ENCODE results near the gene WDR88. TPM values are rescaled to one million over a fixed set of nuclear protein-coding genes. Genes with fewer than 3 reads are reported as not detected.
A peak's percentile ranks its signal among the peaks of the same experiment; 100 is the strongest.

WDR88 gene
- total and polyA plus RNA-seq, 2 of the 13 experiments (the other 11 are each of a cell fraction or from before 2014, with no cell fraction given), result not detected

GRCh38 chr19:33216198-33216830 is 84.4 kb downstream of the WDR88 start (continued):
- TF ChIP-seq MEIS2 (CRISPR knock-in tag; IDR thresholded peaks at IDR 0.05) (no peak), FOSL2 (CRISPR knock-in tag; IDR thresholded peaks at IDR 0.05) (no peak), ZNF687 (CRISPR knock-in tag; IDR thresholded peaks at IDR 0.05) (peak; percentile 51)

- TF ChIP-seq NCOR1 (IDR thresholded peaks at IDR 0.05; ENCODE audit: borderline replicate concordance, low read length) (no peak), ZNF687 (CRISPR knock-in tag; IDR thresholded peaks at IDR 0.05) (peak; percentile 29)
- Histone ChIP-seq H3K9me3 (ENCODE audit: low read length) (no peaks in the 10 kb centered on the region), H3K4me3 (replicated peaks in 1 of 3; ENCODE audit: insufficient read depth in 1 of 3, low read depth in 2 of 3, low read length in 3 of 3) (no peak overlapping the region), H2AFZ (ENCODE audit: low read length) (no peak overlapping the region), H3K79me2 (ENCODE audit: insufficient read depth, low read length) (no peaks in the 10 kb centered on the region), H3K27me3 (ENCODE audit: control insufficient read depth in 1 of 2, insufficient read depth in 2 of 2, low read length in 2 of 2) (peaks cover 10 to 36% of the 10 kb centered on the region in 2 experiments), H3K27ac (ENCODE audit: extremely low read length, insufficient read depth, low read length) (no peak overlapping the region), H3K9ac (ENCODE audit: insufficient read depth, low read depth, low read length) (no peak overlapping the region), H4K20me1 (ENCODE audit: insufficient read depth, low read length) (no peaks in the 10 kb centered on the region), H3K4me1 (ENCODE audit: insufficient read depth, low read length) (peaks cover 44% of the 10 kb centered on the region), H3K36me3 (replicated peaks in 1 of 2; ENCODE audit: control insufficient read depth in 1 of 2, insufficient read depth in 2 of 2, low read length in 2 of 2) (no peaks in the 10 kb centered on the region), H3K4me2 (ENCODE audit: low read depth, low read length) (no peak overlapping the region)
- ChIA-PET POLR2A (no interaction called here), CTCF (ENCODE audit: low intra/inter-chr PET ratio, low total read pairs) (no interaction called here)
- ATAC-seq, result no peak
- in situ Hi-C loops (cut with HindIII; ENCODE audit: extremely low pct_ligation_motif_present, low pct_unique_long_range_greater_than_20kb), result no loop called here
- no peak for DNase-seq (ENCODE audit: low spot score)
- BruUV-seq (replicated peaks), result no TSS peak
- FAIRE-seq, result no peak
- intact Hi-C loops (cut with micrococcal nuclease; ENCODE audit: unreplicated experiment), result no loop called here
- 35% methylated on average over 6 of the region's 8 CpGs for WGBS (ENCODE audit: low lambda C conversion rate)
Observed at GRCh38 chr19:33217881-33218280, 86.0 kb downstream of the WDR88 start.
